ENCODE results near the gene SRPK3. TPM values are rescaled to one million over a fixed set of nuclear protein-coding genes. Genes with fewer than 3 reads are reported as not detected.

Gene SRPK3
- polyA plus RNA-seq, 3 donors, result 0.01 TPM; not detected in 2

GRCh38 chrX:153731117-153731844 is 49.6 kb upstream of the SRPK3 start:
- Histone ChIP-seq H3K4me3 (replicated peaks in 1 of 3; ENCODE audit: low read depth in 2 of 3, low read length in 3 of 3) (peak overlapping the region in 1 of 3 experiments; percentile 25), H2AFZ (ENCODE audit: insufficient read depth, low read depth, low read length, poor library complexity, severe bottlenecking) (no peak overlapping the region), H3K4me2 (replicated peaks; ENCODE audit: extremely low read depth, low read length, poor library complexity, severe bottlenecking) (peak overlapping the region; percentile 23), H3K9ac (ENCODE audit: insufficient read depth, low read length, poor library complexity, severe bottlenecking) (no peak overlapping the region), H4K20me1 (ENCODE audit: insufficient read depth, low read length) (peaks cover 23% of the 10 kb centered on the region), H3K36me3 (replicated peaks in 1 of 2; ENCODE audit: control insufficient read depth in 1 of 2, insufficient read depth in 2 of 2, low read length in 2 of 2) (peaks cover 15 to 21% of the 10 kb centered on the region in 2 donors), H3K79me2 (ENCODE audit: insufficient read depth, low read length) (peaks cover 39% of the 10 kb centered on the region), H3K4me1 (ENCODE audit: control insufficient read depth in 1 of 2, insufficient read depth in 2 of 2, low read length in 2 of 2) (peaks cover 65 to 71% of the 10 kb centered on the region in 2 donors), H3K27ac (ENCODE audit: low read depth in 1 of 2, low read length in 2 of 2) (peak overlapping the region; percentile 91 to 96), H3K27me3 (ENCODE audit: control insufficient read depth in 2 of 2, insufficient read depth in 2 of 2, low read length in 2 of 2) (no peaks in the 10 kb centered on the region), H3K9me3 (replicated peaks in 1 of 2; ENCODE audit: control insufficient read depth in 1 of 2, insufficient read depth in 1 of 2, low read length in 2 of 2) (peaks cover 0 to 7% of the 10 kb centered on the region in 2 donors)
- no CpG with 5 or more reads among the region's 6 CpGs for WGBS (ENCODE audit: insufficient coverage)
- peak in 2 of 3 donors; percentile 43 to 65 for DNase-seq
- peak overlapping the region in 1 of 2 donors; percentile 46 for H3K4me3 Mint-ChIP-seq
- H3K4me1 Mint-ChIP-seq, result peaks cover 47% of the 10 kb centered on the region
- peaks cover 0 to 9% (median 0%) of the 10 kb centered on the region in 3 donors for H3K27me3 Mint-ChIP-seq (ENCODE audit: low read depth in 3 of 3)
- H3K36me3 Mint-ChIP-seq, result peaks cover 37 to 50% of the 10 kb centered on the region in 2 donors
- peaks cover 0 to 29% (median 18%) of the 10 kb centered on the region in 7 donors for H3K9me3 Mint-ChIP-seq
- intact Hi-C loops (cut with micrococcal nuclease), result no loop called here
- TF ChIP-seq CTCF (IDR thresholded peaks at IDR 0.05), result no peak
- peak overlapping the region; percentile 89 to 98 (median 93) for H3K27ac Mint-ChIP-seq

- Mint-ChIP-seq H3K27me3 (ENCODE audit: low read depth in 3 of 3) (peaks cover 0 to 9% (median 0%) of the 10 kb centered on the region in 3 donors), H3K9me3 (peaks cover 0 to 28% (median 18%) of the 10 kb centered on the region in 7 donors), H3K4me3 (peak overlapping the region in 1 of 2 donors; percentile 55), H3K36me3 (peaks cover 42 to 55% of the 10 kb centered on the region in 2 donors), H3K4me1 (peaks cover 47% of the 10 kb centered on the region), H3K27ac (peak overlapping the region; percentile 89 to 98 (median 93))
- peaks cover 20 to 26% of the 10 kb centered on the region in 2 donors for H3K36me3 ChIP-seq (replicated peaks in 1 of 2; ENCODE audit: control insufficient read depth in 1 of 2, insufficient read depth in 2 of 2, low read length in 2 of 2)
- intact Hi-C loops (cut with micrococcal nuclease), result no loop called here
- H3K4me1 ChIP-seq (ENCODE audit: control insufficient read depth in 1 of 2, insufficient read depth in 2 of 2, low read length in 2 of 2), result peaks cover 60 to 65% of the 10 kb centered on the region in 2 donors
- H3K79me2 ChIP-seq (ENCODE audit: insufficient read depth, low read length), result peaks cover 39% of the 10 kb centered on the region
- no peaks in the 10 kb centered on the region for H3K27me3 ChIP-seq (ENCODE audit: control insufficient read depth in 2 of 2, insufficient read depth in 2 of 2, low read length in 2 of 2)
- WGBS (ENCODE audit: insufficient coverage), result no CpG with 5 or more reads among the region's 3 CpGs
- H3K27ac ChIP-seq (ENCODE audit: low read depth in 1 of 2, low read length in 2 of 2), result peak overlapping the region; percentile 91 to 96
- H4K20me1 ChIP-seq (ENCODE audit: insufficient read depth, low read length), result peaks cover 24% of the 10 kb centered on the region
- H3K4me3 ChIP-seq (replicated peaks in 1 of 3; ENCODE audit: low read depth in 2 of 3, low read length in 3 of 3), result peak overlapping the region in 1 of 3 experiments; percentile 25
- peak overlapping the region; percentile 55 for H3K9ac ChIP-seq (ENCODE audit: insufficient read depth, low read length, poor library complexity, severe bottlenecking)
- H3K4me2 ChIP-seq (replicated peaks; ENCODE audit: extremely low read depth, low read length, poor library complexity, severe bottlenecking), result peak overlapping the region; percentile 15
- H3K9me3 ChIP-seq (replicated peaks in 1 of 2; ENCODE audit: control insufficient read depth in 1 of 2, insufficient read depth in 1 of 2, low read length in 2 of 2), result peaks cover 0 to 7% of the 10 kb centered on the region in 2 donors
- peak in 2 of 3 donors; percentile 29 to 42 for DNase-seq
- no peak for TF ChIP-seq CTCF (IDR thresholded peaks at IDR 0.05)
- H2AFZ ChIP-seq (ENCODE audit: insufficient read depth, low read depth, low read length, poor library complexity, severe bottlenecking), result no peak overlapping the region
Measured at GRCh38 chrX:153731845-153732215, 49.0 kb upstream of the SRPK3 start.

Measured in CD14-positive monocyte (primary cell).